ENCODE data around the gene ZNF423.

Gene ZNF423

GRCh38 chr16:49459953-49460735 is 395.8 kb downstream of the ZNF423 start:
- no peak for DNase-seq (ENCODE audit: low read depth in 2 of 2)

- no peak for DNase-seq (ENCODE audit: low read depth in 2 of 2)
Measured at GRCh38 chr16:49458656-49459445, 397.1 kb downstream of the ZNF423 start.

- DNase-seq (ENCODE audit: low read depth in 2 of 2) = no peak
Measured at GRCh38 chr16:49458243-49458642, 397.7 kb downstream of the ZNF423 start.

GRCh38 chr16:49457196-49457595 is 398.7 kb downstream of the ZNF423 start:
- no peak for DNase-seq (ENCODE audit: low read depth in 2 of 2)

GRCh38 chr16:49456763-49457162 is 399.1 kb downstream of the ZNF423 start:
- no peak for DNase-seq (ENCODE audit: low read depth in 2 of 2)

GRCh38 chr16:49455991-49456745 is 399.7 kb downstream of the ZNF423 start:
- no peak for DNase-seq (ENCODE audit: low read depth in 2 of 2)

- no peak for DNase-seq (ENCODE audit: low read depth in 2 of 2)
Measured at GRCh38 chr16:49455181-49455990, 400.5 kb downstream of the ZNF423 start.

GRCh38 chr16:49454426-49455180 is 401.3 kb downstream of the ZNF423 start:
- DNase-seq (ENCODE audit: low read depth in 2 of 2) = no peak

GRCh38 chr16:49453983-49454382 is 401.9 kb downstream of the ZNF423 start:
- DNase-seq (ENCODE audit: low read depth in 2 of 2) = no peak

GRCh38 chr16:49453021-49453420 is 402.9 kb downstream of the ZNF423 start:
- DNase-seq (ENCODE audit: low read depth in 2 of 2) = no peak

- no peak for DNase-seq (ENCODE audit: low read depth in 2 of 2)
Measured at GRCh38 chr16:49452578-49452977, 403.3 kb downstream of the ZNF423 start.

GRCh38 chr16:49452108-49452507 is 403.8 kb downstream of the ZNF423 start:
- no peak for DNase-seq (ENCODE audit: low read depth in 2 of 2)

- no peak for DNase-seq (ENCODE audit: low read depth in 2 of 2)
Measured at GRCh38 chr16:49446805-49447204, 409.1 kb downstream of the ZNF423 start.

- no peak for DNase-seq (ENCODE audit: low read depth in 2 of 2)
Measured at GRCh38 chr16:49443576-49443975, 412.3 kb downstream of the ZNF423 start.

- DNase-seq (ENCODE audit: low read depth in 2 of 2) = no peak
Measured at GRCh38 chr16:49442805-49443204, 413.1 kb downstream of the ZNF423 start.

GRCh38 chr16:49441366-49441780 is 414.5 kb downstream of the ZNF423 start:
- DNase-seq (ENCODE audit: low read depth in 2 of 2) = peak; percentile 11 to 37

- DNase-seq (ENCODE audit: low read depth in 2 of 2) = no peak
Measured at GRCh38 chr16:49440156-49441065, 415.5 kb downstream of the ZNF423 start.

GRCh38 chr16:49439676-49440075 is 416.2 kb downstream of the ZNF423 start:
- DNase-seq (ENCODE audit: low read depth in 2 of 2) = no peak

GRCh38 chr16:49439050-49439449 is 416.9 kb downstream of the ZNF423 start:
- DNase-seq (ENCODE audit: low read depth in 2 of 2) = no peak
